Measurements from ENCODE around the gene FGF12. TPM values are rescaled to one million over a fixed set of nuclear protein-coding genes. Genes with fewer than 3 reads are reported as not detected.

The FGF12 gene
- total and polyA plus RNA-seq, 11 donors, result 21.8 to 420 (median 265) TPM

DNA sequence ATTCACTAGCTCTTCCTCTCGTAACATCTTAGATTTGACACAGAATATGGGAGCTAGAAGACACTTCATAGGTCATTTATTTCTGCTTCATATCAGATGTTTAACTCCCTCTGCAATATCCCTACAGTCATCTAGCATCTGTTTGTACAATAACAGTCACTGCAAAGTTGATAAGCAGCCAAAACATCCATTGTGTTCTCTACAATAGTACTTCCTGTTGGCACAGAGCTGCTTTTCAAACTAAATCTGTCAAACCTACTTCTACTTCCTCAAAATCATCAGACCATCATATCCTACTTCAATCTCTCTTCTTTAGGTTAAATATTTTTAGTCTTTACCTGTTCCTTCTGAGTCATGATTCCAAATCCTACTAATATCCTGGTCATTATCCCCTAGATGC lies 233.2 kb downstream of the FGF12 start:
- Histone ChIP-seq H3K4me3 (no peak overlapping the region), H3K4me1 (peaks cover 0 to 30% (median 6%) of the 10 kb centered on the region in 12 donors), H3K9me3 (peaks cover 0 to 4% (median 0%) of the 10 kb centered on the region in 12 donors), H3K27me3 (no peaks in the 10 kb centered on the region), H3K27ac (peak overlapping the region in 7 of 12 donors; percentile 0 to 54 (median 33)), H3K36me3 (no peaks in the 10 kb centered on the region)
- intact Hi-C loops (cut with DNase I), result loop anchor here in 1 of 10 donors (2.0 kb wide), 1 partner anchor 19 kb away; no protein-coding TSS in a partner anchor
- TF ChIP-seq CTCF (IDR thresholded peaks at IDR 0.05) (no peak), POLR2A (IDR thresholded peaks at IDR 0.05) (no peak)
- DNase-seq (no peak), ATAC-seq (peak; percentile 40 to 80 (median 59))
- 46 to 63% (median 55%) methylated on average over 1 of the region's 1 CpG for WGBS, 4 donors

DNA sequence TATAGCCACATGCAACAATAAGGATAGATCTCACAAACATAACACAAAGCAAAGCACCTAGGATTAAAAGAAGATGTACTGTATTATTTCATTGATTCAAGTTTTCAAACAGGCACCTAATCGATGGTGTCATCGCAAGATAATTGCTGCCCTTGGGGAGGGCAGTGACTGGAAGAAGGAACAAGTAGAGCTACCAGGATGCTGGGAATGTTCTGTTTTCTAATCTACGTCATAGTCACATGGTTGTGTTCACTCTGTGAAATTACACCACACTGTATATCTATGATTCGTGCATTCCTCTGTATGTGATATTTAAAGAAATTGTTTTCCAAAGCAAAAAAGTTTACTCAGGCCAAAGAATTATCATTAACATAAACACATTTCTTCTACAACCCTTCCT lies 236.6 kb downstream of the FGF12 start:
- DNase-seq, result no peak
- Histone ChIP-seq H3K9me3 (peaks cover 0 to 4% (median 0%) of the 10 kb centered on the region in 12 donors), H3K27ac (peak overlapping the region in 6 of 12 donors; percentile 2 to 62 (median 46)), H3K36me3 (no peaks in the 10 kb centered on the region), H3K4me1 (peaks cover 0 to 50% (median 9%) of the 10 kb centered on the region in 12 donors), H3K4me3 (no peak overlapping the region), H3K27me3 (no peaks in the 10 kb centered on the region)
- TF ChIP-seq CTCF (IDR thresholded peaks at IDR 0.05), result no peak
- no peak for TF ChIP-seq POLR2A (IDR thresholded peaks at IDR 0.05)
- peak in 2 of 4 donors; percentile 27 to 45 for ATAC-seq
- 59 to 70% (median 66%) methylated on average over 4 of the region's 4 CpGs for WGBS, 4 donors
- intact Hi-C loops (cut with DNase I), result no loop called here

DNA sequence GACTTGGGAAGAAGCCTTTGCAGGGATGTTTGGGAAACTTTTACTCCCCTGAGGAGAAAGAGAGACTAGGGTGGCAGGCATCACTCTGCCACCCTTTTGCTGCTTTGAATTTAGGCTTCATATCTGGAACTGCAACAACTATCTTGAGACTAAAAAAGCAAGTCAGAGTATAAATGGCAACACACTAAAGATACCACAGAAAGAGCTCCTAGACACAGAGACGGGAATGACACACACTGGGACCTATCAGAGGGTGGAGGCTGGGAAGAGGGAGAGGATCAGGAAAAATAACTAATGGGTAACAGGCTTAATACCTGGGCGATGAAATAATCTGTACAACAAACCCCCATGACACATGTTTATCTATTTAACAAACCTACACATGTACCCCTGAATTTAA lies 237.8 kb downstream of the FGF12 start:
- intact Hi-C loops (cut with DNase I), result no loop called here
- Histone ChIP-seq H3K4me1 (peaks cover 0 to 48% (median 9%) of the 10 kb centered on the region in 12 donors), H3K9me3 (peaks cover 0 to 4% (median 0%) of the 10 kb centered on the region in 12 donors), H3K4me3 (peak overlapping the region in 1 of 12 donors; percentile 15), H3K27me3 (no peaks in the 10 kb centered on the region), H3K36me3 (no peaks in the 10 kb centered on the region), H3K27ac (peak overlapping the region; percentile 8 to 73 (median 55))
- DNase-seq, result no peak
- whole genome bisulfite sequencing, 4 donors, result 43 to 63% (median 50%) methylated on average over 2 of the region's 2 CpGs
- TF ChIP-seq CTCF (IDR thresholded peaks at IDR 0.05) (no peak), POLR2A (IDR thresholded peaks at IDR 0.05) (no peak)
- peak; percentile 66 to 85 (median 76) for ATAC-seq

DNA sequence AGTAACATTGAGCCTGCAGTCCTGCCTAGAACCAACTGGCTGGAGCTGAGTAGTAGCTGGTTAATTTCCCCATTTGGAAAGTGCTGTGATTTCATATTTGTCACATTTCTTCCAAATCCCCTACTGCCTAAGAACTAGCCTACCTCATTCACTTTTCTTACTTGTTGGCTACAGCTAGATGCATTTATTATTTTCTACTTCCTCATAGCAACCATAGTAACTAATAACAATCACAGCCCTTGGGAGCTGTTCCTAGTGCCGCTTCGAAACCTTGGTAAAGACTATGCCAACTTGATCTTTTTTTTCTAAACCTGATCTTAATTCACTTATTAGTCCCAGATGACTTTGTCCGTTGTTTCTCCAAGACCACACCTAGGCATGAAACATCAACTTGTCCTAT lies 240.3 kb downstream of the FGF12 start:
- Histone ChIP-seq H3K9me3 (no peaks in the 10 kb centered on the region), H3K4me3 (no peak overlapping the region), H3K4me1 (peaks cover 0 to 53% (median 6%) of the 10 kb centered on the region in 12 donors), H3K27ac (peak overlapping the region in 3 of 12 donors; percentile 3 to 42 (median 31)), H3K27me3 (no peaks in the 10 kb centered on the region), H3K36me3 (no peaks in the 10 kb centered on the region)
- TF ChIP-seq POLR2A (IDR thresholded peaks at IDR 0.05) (no peak), CTCF (IDR thresholded peaks at IDR 0.05) (no peak)
- no peak for DNase-seq
- WGBS, 4 donors, result 38 to 45% (median 41%) methylated on average over 3 of the region's 3 CpGs
- intact Hi-C loops (cut with DNase I), result no loop called here
- ATAC-seq, result peak in 2 of 4 donors; percentile 39 to 45
